Fibroblast of pulmonary artery (primary cell): ENCODE measurements around the gene TNS1.
A peak's percentile ranks its signal among the peaks of the same experiment; 100 is the strongest.

Experiments
- DNase-seq: peaks from one replicate; pipeline ENCODE4 v3.0.0-alpha.2; 2010; ENCODE audit warnings: low read depth
- H3K4me3 ChIP-seq: replicated peaks from 2 replicates; pipeline ENCODE4 v1.5.1; 2011; ENCODE audit warnings: low read depth, mild to moderate bottlenecking, control low read depth, low read length, moderate library complexity
- CTCF ChIP-seq: IDR thresholded peaks from 2 replicates; pipeline ENCODE4 v1.5.1; 2011; ENCODE audit warnings: mild to moderate bottlenecking, control low read depth, low read length, inconsistent platforms; ENCODE audit errors: missing control alignments

The TNS1 gene

GRCh38 chr2:217864963-217865772, 137.6 kb downstream of the TNS1 start:
- no peak overlapping the region for H3K4me3 ChIP-seq
- no peak for TF ChIP-seq CTCF

GRCh38 chr2:217863883-217864282, 138.9 kb downstream of the TNS1 start:
- no peak for DNase-seq
- no peak for TF ChIP-seq CTCF

More at GRCh38 chr2:217864963-217865772, 137.6 kb downstream of the TNS1 start:
- no peak for DNase-seq

GRCh38 chr2:217861334-217861877, 141.4 kb downstream of the TNS1 start:
- no peak for DNase-seq
- TF ChIP-seq CTCF: no peak
- no peak overlapping the region for H3K4me3 ChIP-seq

More at GRCh38 chr2:217863883-217864282, 138.9 kb downstream of the TNS1 start:
- H3K4me3 ChIP-seq: no peak overlapping the region

- no peak for TF ChIP-seq CTCF
- no peak for DNase-seq
- no peak overlapping the region for H3K4me3 ChIP-seq
These were observed 142.9 kb downstream of the TNS1 start for GRCh38 chr2:217859926-217860325.

GRCh38 chr2:217858519-217859491, 144.0 kb downstream of the TNS1 start:
- no peak overlapping the region for H3K4me3 ChIP-seq
- peak; percentile 96 for DNase-seq
- TF ChIP-seq CTCF: no peak

GRCh38 chr2:217857624-217858506, 144.9 kb downstream of the TNS1 start:
- no peak for TF ChIP-seq CTCF
- no peak for DNase-seq
- H3K4me3 ChIP-seq: no peak overlapping the region
